Measurements from ENCODE around the gene STAB2. TPM values are rescaled to one million over a fixed set of nuclear protein-coding genes. Genes with fewer than 3 reads are reported as not detected.

Gene STAB2
- total and polyA plus RNA-seq, 2 of the 8 experiments (the other 6 are each of a cell fraction or from before 2014, with no cell fraction given): not detected

DNA sequence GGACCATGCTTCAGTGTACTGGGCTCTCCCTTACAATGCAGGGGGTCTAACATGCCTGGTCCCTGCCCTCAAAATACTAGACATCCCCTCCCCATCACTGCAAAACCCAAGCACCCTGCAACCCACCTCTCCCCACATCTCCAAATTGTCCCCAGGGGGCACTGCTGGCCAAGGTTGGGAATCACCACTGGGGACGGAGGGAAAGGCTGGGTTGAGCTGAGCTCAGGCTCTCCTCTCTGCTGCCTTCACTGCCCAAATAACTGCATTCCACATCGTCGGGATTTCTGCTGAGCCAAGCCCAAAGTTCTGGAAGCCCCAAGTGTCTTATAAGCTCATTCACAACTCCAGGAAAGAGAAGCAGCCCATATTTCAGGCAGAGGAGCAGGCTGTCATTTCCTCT, 184.4 kb downstream of the STAB2 start (continued):
- TF ChIP-seq, protein P1, sequence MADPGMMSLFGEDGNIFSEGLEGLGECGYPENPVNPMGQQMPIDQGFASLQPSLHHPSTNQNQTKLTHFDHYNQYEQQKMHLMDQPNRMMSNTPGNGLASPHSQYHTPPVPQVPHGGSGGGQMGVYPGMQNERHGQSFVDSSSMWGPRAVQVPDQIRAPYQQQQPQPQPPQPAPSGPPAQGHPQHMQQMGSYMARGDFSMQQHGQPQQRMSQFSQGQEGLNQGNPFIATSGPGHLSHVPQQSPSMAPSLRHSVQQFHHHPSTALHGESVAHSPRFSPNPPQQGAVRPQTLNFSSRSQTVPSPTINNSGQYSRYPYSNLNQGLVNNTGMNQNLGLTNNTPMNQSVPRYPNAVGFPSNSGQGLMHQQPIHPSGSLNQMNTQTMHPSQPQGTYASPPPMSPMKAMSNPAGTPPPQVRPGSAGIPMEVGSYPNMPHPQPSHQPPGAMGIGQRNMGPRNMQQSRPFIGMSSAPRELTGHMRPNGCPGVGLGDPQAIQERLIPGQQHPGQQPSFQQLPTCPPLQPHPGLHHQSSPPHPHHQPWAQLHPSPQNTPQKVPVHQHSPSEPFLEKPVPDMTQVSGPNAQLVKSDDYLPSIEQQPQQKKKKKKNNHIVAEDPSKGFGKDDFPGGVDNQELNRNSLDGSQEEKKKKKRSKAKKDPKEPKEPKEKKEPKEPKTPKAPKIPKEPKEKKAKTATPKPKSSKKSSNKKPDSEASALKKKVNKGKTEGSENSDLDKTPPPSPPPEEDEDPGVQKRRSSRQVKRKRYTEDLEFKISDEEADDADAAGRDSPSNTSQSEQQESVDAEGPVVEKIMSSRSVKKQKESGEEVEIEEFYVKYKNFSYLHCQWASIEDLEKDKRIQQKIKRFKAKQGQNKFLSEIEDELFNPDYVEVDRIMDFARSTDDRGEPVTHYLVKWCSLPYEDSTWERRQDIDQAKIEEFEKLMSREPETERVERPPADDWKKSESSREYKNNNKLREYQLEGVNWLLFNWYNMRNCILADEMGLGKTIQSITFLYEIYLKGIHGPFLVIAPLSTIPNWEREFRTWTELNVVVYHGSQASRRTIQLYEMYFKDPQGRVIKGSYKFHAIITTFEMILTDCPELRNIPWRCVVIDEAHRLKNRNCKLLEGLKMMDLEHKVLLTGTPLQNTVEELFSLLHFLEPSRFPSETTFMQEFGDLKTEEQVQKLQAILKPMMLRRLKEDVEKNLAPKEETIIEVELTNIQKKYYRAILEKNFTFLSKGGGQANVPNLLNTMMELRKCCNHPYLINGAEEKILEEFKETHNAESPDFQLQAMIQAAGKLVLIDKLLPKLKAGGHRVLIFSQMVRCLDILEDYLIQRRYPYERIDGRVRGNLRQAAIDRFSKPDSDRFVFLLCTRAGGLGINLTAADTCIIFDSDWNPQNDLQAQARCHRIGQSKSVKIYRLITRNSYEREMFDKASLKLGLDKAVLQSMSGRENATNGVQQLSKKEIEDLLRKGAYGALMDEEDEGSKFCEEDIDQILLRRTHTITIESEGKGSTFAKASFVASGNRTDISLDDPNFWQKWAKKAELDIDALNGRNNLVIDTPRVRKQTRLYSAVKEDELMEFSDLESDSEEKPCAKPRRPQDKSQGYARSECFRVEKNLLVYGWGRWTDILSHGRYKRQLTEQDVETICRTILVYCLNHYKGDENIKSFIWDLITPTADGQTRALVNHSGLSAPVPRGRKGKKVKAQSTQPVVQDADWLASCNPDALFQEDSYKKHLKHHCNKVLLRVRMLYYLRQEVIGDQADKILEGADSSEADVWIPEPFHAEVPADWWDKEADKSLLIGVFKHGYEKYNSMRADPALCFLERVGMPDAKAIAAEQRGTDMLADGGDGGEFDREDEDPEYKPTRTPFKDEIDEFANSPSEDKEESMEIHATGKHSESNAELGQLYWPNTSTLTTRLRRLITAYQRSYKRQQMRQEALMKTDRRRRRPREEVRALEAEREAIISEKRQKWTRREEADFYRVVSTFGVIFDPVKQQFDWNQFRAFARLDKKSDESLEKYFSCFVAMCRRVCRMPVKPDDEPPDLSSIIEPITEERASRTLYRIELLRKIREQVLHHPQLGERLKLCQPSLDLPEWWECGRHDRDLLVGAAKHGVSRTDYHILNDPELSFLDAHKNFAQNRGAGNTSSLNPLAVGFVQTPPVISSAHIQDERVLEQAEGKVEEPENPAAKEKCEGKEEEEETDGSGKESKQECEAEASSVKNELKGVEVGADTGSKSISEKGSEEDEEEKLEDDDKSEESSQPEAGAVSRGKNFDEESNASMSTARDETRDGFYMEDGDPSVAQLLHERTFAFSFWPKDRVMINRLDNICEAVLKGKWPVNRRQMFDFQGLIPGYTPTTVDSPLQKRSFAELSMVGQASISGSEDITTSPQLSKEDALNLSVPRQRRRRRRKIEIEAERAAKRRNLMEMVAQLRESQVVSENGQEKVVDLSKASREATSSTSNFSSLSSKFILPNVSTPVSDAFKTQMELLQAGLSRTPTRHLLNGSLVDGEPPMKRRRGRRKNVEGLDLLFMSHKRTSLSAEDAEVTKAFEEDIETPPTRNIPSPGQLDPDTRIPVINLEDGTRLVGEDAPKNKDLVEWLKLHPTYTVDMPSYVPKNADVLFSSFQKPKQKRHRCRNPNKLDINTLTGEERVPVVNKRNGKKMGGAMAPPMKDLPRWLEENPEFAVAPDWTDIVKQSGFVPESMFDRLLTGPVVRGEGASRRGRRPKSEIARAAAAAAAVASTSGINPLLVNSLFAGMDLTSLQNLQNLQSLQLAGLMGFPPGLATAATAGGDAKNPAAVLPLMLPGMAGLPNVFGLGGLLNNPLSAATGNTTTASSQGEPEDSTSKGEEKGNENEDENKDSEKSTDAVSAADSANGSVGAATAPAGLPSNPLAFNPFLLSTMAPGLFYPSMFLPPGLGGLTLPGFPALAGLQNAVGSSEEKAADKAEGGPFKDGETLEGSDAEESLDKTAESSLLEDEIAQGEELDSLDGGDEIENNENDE (IDR thresholded peaks at IDR 0.05; ENCODE audit: insufficient replicate concordance, low read length): no peak
- no peak for TF ChIP-seq SAP30 (IDR thresholded peaks at IDR 0.05; ENCODE audit: insufficient read depth, insufficient replicate concordance, low read length)
- TF ChIP-seq, protein P2, sequence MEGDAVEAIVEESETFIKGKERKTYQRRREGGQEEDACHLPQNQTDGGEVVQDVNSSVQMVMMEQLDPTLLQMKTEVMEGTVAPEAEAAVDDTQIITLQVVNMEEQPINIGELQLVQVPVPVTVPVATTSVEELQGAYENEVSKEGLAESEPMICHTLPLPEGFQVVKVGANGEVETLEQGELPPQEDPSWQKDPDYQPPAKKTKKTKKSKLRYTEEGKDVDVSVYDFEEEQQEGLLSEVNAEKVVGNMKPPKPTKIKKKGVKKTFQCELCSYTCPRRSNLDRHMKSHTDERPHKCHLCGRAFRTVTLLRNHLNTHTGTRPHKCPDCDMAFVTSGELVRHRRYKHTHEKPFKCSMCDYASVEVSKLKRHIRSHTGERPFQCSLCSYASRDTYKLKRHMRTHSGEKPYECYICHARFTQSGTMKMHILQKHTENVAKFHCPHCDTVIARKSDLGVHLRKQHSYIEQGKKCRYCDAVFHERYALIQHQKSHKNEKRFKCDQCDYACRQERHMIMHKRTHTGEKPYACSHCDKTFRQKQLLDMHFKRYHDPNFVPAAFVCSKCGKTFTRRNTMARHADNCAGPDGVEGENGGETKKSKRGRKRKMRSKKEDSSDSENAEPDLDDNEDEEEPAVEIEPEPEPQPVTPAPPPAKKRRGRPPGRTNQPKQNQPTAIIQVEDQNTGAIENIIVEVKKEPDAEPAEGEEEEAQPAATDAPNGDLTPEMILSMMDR (IDR thresholded peaks at IDR 0.05; ENCODE audit: control extremely low read depth in 1 of 3, insufficient read depth in 1 of 3, low read depth in 1 of 3, low read length in 3 of 3): peak; percentile 75 to 86 (median 78)
